Neural progenitor cell (in vitro differentiated cells): ENCODE measurements around the gene ATP13A5.

Experiments
- CTCF ChIP-seq: fragments of 200-600 bp; sonication (generic); IDR thresholded peaks from 2 replicates; pipeline ENCODE4 v1.5.1; 2017; ENCODE audit warnings: antibody characterized with exemption, mild to moderate bottlenecking
- EZH2 ChIP-seq: fragments of 200-600 bp; sonication (generic); IDR thresholded peaks from 2 replicates; pipeline ENCODE4 v1.6.1; 2017; ENCODE audit warnings: antibody characterized with exemption, mild to moderate bottlenecking, moderate library complexity

GRCh38 chr3:193372783-193373182, 5.8 kb downstream of the ATP13A5 start:
- TF ChIP-seq CTCF (no peak), EZH2 (no peak)
